Measurements from ENCODE around the gene TM9SF3.
"Not testable (repeated sequence)": the region's sequence is repeated elsewhere in the genome, so short reads cannot be mapped to it uniquely, and the experiment has no call there.

TM9SF3 gene

GRCh38 chr10:96596422-96597407 is 9.9 kb upstream of the TM9SF3 start:
- no peak for DNase-seq

GRCh38 chr10:96595741-96596140 is 8.9 kb upstream of the TM9SF3 start:
- no peak for DNase-seq

- DNase-seq: no peak
These were observed 5.1 kb upstream of the TM9SF3 start for GRCh38 chr10:96591946-96592345.

DNA sequence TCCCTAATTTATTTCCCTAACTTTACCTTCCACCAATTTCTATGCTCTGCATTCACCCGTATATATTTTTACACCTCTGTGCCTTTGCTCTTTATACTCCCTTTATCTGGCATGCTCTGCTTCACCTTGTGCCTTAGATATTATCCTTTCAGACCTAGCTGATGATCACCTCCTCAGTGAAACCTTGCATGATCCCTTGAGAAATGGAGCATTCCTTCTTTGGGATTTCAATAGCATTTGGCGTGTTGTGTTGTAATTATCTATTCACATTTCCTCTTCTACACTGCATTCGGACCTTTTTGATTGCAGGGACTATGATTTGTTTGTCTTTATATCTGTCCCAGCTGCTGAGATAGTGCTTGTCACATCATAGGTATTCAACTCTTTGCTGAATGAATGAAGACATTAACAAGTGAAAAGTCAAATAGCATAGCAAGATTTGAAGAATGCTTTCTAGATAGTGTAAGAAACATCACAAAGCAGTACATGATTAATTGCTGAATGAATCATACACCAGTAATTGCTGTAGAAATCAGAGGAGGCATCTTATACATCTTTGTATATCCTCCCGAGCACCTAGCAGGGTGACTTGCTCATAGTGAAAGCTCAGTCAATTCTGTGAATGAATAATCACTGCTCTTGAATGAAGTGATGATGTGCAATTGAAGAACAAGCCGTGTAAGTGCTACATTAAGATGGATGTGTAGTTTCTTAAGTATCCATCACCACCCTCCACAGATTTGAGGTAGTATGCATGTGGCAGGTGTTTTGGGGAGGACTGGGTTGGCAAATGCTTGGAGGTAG is 2.0 kb upstream of the TM9SF3 start:
- peak; percentile 93 for DNase-seq

DNA sequence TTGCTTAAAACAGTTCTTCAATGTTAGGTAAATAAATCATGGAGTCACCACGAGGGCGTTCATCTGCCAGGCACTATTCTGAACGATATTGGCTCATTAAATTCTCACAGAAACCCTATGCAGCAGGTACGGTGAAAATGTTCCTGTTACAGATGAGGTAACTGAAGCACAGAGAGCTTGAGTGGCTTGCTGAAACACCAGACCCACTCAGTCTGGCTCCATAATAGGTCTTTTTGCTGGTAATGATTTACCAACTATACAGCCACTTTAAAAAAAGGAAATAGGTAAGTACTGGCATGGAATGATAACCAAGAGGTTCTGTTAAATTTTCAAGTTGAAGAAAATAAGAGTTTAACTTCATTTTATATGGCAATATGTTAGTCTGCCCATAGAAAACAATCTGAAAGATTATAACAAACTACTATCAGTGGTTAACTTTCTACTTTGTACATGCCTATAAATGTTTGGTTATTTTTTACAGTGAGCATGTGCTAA is 1.3 kb upstream of the TM9SF3 start:
- DNase-seq: peak; percentile 1

- peak; percentile 63 for DNase-seq
These were observed 650 bp upstream of the TM9SF3 start for GRCh38 chr10:96587264-96588059.

DNA sequence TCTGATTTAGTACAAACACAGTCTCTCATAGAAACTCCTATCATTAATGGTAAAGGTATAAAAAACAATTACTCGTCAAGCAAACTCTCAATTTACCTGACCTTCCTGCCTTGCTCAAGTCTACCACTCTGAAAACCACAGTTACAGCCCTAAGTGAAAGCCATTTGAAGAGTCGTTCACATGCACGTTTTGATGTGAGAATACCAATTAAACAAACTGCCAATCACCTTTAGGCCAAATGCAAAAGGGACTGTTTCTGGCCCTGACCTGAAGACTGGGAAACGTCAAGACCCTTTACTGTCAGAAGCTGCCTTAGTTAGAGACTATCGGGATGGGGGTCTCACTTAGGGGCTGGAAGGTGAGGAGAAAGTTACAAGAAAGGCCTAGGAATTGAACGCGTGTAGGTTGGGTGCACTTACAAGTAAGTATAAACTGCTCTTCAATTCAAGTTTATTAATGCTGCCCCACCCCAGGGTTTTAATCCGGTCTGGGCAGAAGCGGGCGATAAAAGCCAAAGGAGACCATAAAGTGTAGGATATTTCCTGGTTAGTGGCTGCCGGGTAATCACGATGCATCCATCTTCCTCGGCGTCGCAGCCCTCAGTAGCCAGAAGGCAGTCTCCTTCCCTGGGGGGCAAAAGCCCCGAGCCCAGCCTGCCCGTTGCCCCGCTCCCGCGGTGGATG is 935 bp downstream of the TM9SF3 start:
- peak; percentile 37 for DNase-seq

GRCh38 chr10:96584474-96584873 is 2.3 kb downstream of the TM9SF3 start:
- no peak for DNase-seq

DNA sequence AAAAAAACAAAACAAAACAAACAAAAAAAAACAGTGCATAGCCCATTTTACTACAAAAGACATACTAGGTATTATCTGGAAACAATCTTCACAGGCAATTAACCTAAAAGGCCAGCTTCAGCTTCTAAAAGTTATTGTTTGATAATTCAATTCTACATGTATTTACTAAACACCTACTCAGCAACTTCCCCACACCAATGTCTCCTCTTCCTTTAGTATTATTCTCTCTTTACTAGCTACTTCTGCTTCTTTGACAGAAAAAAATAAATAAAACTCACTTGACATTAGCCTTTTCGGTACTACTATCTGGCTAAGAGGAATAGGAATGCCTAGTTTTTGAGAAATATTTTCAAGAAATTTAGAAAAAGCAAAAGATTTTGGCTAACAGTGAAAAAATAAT is 2.8 kb downstream of the TM9SF3 start:
- DNase-seq: no peak

DNA sequence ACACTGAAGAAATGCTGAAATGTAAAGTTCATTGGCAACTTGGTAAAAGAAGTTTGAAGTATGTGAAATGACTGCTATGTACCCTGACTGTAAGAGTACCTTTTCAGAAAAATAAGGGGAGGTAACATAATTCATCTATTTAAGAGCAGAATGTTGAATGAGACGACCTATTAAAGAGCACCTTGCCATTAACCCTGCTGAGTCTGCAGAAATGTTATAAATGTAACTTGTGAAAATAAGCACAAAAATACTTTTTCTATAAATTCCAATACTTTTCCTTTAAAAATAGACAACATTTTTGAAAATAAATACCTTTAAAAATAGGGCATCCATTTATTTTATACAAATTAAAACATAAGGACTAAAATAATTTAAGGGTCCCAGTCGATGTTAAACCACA is 7.7 kb downstream of the TM9SF3 start:
- no peak for DNase-seq

DNA sequence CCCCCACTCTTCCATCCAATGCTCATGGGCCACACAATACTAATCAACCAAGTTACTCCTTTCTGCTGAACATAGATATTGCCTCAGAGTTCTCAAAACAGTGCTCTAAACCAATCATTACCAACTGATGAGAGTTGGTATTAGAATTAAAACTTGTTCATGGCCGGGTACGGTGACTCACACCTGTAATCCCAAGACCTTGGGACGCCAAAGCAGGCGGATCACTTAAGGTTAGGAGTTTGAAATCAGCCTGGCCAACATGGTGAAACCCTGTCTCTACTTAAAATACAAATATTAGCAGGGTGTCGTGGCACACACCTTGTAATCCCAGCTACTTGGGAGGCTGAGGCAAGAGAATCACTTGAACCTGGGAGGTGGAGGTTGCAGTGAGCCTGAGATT is 8.2 kb downstream of the TM9SF3 start:
- no peak for DNase-seq

GRCh38 chr10:96578022-96578421 is 8.8 kb downstream of the TM9SF3 start:
- no peak for DNase-seq

- DNase-seq: no peak
These were observed 9.7 kb downstream of the TM9SF3 start for GRCh38 chr10:96577069-96577468.

DNA sequence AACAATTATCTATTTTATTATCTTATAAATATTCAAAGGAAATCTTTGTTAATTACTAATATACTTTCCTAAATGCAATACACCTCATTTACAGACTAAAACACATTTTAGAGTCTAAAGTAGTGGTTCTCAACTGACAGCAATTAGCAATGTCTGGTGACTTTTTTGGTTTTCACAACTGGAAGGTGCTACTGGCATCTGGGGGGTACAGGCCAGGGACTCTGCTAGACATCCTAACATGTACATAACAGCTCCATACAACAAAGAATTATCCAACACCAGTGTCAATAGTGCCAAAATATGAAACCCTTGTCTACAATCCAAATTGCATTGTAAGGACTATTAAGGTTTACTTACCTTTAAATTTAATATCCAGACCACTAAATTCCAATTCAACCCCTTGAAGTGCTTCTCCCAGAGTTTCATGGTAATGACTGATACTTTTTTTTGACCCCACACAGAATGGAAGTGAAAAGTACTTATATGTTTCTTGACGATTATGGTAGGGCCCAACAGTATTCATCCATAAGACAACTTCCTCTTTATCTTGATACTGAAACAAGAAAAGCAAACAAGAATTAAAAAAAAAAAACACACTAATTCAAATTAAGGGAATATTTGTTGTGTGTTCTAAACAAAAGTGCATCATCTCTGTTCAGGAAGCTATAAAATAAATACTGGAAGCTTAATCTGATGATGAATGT is 10.4 kb downstream of the TM9SF3 start:
- no peak for DNase-seq

- DNase-seq: not testable (repeated sequence)
These were observed 12.2 kb downstream of the TM9SF3 start for GRCh38 chr10:96574564-96574963.

DNA sequence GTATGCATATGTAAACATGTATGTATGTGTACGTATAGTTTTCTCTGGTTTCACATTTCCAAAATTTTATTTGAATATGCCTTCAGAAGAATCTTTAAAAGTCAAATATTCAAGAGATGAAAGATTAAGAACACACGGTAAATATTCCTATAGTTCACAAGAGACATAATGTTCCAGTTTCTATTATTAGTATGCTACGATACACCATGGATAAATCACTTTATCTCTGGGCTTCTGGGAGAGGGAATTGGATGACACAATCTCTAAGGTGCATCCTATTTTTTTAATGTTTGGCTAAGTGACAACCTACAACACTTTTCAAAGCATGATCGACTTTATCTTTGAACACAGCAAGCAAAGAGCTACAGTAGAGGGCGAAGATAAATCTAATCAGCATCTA is 13.8 kb downstream of the TM9SF3 start:
- DNase-seq: no peak

DNA sequence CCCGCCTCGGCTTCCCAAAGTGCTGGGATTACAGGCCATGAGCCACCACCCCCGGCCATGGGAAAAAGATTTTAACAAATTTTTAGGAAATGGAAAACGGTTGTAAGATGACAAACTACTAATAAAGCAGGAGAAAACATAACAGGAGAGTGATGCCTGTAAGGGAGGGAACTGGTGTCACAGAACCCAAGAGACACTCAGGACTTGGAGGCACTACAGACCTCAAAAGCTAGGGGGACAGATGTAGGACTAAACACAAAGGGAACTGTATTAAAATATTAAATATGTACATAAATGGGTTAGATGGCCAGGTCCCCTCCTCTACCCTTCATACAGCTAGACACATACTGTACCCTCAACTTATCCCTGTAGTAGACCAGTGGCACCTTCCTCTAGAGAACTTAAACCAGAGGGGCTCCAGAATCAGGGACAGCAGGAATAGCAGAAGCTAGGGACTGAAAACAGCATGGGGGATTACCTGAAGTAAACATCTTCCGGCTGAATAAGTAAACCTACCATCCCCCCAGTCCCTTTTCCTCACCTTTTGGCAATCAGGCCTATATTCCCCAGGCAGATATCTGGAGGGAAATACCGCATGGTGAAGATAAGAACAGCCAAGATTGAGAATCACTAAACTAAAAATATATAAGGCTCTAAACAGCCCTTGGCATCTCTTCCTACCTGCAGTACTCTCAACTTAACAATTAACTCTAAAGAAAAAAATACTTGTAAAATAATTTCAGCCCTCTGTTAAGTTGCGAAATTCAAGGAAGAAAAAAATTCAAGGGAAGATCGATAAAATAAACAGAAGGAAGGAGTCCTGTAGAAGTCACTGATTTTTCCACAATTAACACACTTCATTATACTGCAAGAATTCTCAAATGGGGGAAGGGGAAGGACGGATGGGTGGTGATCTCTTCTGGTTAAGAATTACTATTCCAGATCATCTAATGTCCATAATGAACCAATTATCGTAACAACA is 15.5 kb downstream of the TM9SF3 start:
- DNase-seq: no peak

DNA sequence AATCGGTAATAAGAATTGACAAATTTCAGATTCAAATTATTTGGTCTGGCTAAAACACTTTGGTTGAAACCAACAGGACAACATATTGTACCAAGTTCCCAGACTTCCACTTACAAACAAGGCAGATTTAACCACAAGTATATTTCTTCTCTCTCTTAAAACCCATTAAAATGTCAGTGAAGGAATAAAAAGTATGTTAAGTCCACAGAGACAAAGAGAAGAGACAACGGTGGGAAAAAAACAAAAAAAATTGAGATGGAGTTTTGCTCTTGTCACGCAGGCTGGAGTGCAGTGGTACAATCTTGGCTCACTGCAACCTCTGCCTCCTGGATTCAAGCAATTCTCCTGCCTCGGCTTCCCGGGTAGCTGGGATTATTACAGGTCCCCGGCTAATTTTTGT is 16.3 kb downstream of the TM9SF3 start:
- DNase-seq: no peak

GRCh38 chr10:96568402-96568801 is 18.4 kb downstream of the TM9SF3 start:
- DNase-seq: no peak

GRCh38 chr10:96565774-96566173 is 21.0 kb downstream of the TM9SF3 start:
- peak; percentile 48 for DNase-seq
